K562 (cell line): ENCODE results near the gene TYW3. TPM values are rescaled to one million over a fixed set of nuclear protein-coding genes. Genes with fewer than 3 reads are reported as not detected.

ENCODE experiments used
- ERF ChIP-seq: fragments of 450-650 bp; formaldehyde crosslinking; IDR thresholded peaks from 2 replicates; pipeline ENCODE4 v1.4.0; 2020; ENCODE audit warnings: mild to moderate bottlenecking, mixed read lengths
- GABPB2 ChIP-seq: fragments of 250-450 bp; sonication (Bioruptor Pico); conservative IDR thresholded peaks from 2 replicates; pipeline ENCODE4 v1.5.1; 2021; ENCODE audit warnings: mild to moderate bottlenecking
- IRF1 ChIP-seq: sonication (generic); formaldehyde crosslinking; IDR thresholded peaks from 2 replicates; pipeline ENCODE4 v1.8.0; 2022; ENCODE audit warnings: missing genetic modification reagents, mild to moderate bottlenecking, borderline replicate concordance
- MAX ChIP-seq: sonication (generic); formaldehyde crosslinking; IDR thresholded peaks from 2 replicates; pipeline ENCODE4 v1.9.0; 2022; ENCODE audit warnings: mild to moderate bottlenecking, missing genetic modification reagents
- MYC ChIP-seq, 2 experiments: fragments of 250-450 bp in 1 of 2; sonication (Bioruptor Pico) in 1 of 2; IDR thresholded peaks; 2 replicates each; pipeline versions ENCODE4 v1.5.1 to v1.6.1; 2012 to 2021; ENCODE audit warnings: low read depth in 2 of 2, borderline replicate concordance in 1 of 2, improper control_type of control experiment in 1 of 2, low read length in 1 of 2, mild to moderate bottlenecking in 1 of 2, moderate library complexity in 1 of 2
- POLR2G ChIP-seq: fragments of 200-400 bp; formaldehyde crosslinking; IDR thresholded peaks from 2 replicates; pipeline ENCODE4 v1.6.1; 2017; ENCODE audit warnings: low read depth, mild to moderate bottlenecking, antibody characterized with exemption, low read length, moderate library complexity
- RBBP5 ChIP-seq: fragments of 200-600 bp; sonication (generic); IDR thresholded peaks from 2 replicates; pipeline ENCODE4 v1.6.1; 2012; ENCODE audit warnings: borderline replicate concordance, mild to moderate bottlenecking, low read length, control low read depth, inconsistent platforms; ENCODE audit not compliant: insufficient read depth, poor library complexity, severe bottlenecking
- SUPT5H ChIP-seq: fragments of 450-650 bp; IDR thresholded peaks from 2 replicates; pipeline ENCODE4 v1.6.1; 2016
- TAF1 ChIP-seq: IDR thresholded peaks from 2 replicates; pipeline ENCODE4 v1.6.1; 2011; ENCODE audit warnings: mild to moderate bottlenecking, low read length, moderate library complexity; ENCODE audit not compliant: insufficient read depth, control insufficient read depth, severe bottlenecking; ENCODE audit errors: extremely low read depth
- TBL1XR1 ChIP-seq, 2 experiments: IDR thresholded peaks; 2 replicates each; pipeline ENCODE4 v1.6.1; 2012; ENCODE audit warnings: improper control_type of control experiment in 2 of 2, low read length in 2 of 2, mild to moderate bottlenecking in 1 of 2
- TRIM24 ChIP-seq, 2 experiments: fragments of 450-650 bp; IDR thresholded peaks; 2 replicates each; pipeline ENCODE4 v1.6.1; 2016
- YBX1 ChIP-seq: fragments of 450-650 bp; IDR thresholded peaks from 2 replicates; pipeline ENCODE4 v1.7.1; 2016; ENCODE audit warnings: mild to moderate bottlenecking
- ZFP30 ChIP-seq: fragments of 250-450 bp; sonication (Bioruptor Pico); IDR thresholded peaks from 2 replicates; pipeline ENCODE4 v1.8.0; 2022; ENCODE audit warnings: moderate library complexity, mild to moderate bottlenecking, inconsistent platforms, borderline replicate concordance
- ZKSCAN3 ChIP-seq: fragments of 250-450 bp; sonication (Bioruptor Pico); IDR thresholded peaks from 2 replicates; pipeline ENCODE4 v1.4.0; 2020
- ZNF232 ChIP-seq: sonication (generic); formaldehyde crosslinking; IDR thresholded peaks from 2 replicates; pipeline ENCODE4 v1.8.0; 2022; ENCODE audit warnings: mild to moderate bottlenecking, missing genetic modification reagents
- ZNF384 ChIP-seq: IDR thresholded peaks from 2 replicates; pipeline ENCODE4 v1.6.1; 2012; ENCODE audit warnings: low read depth, low read length, improper control_type of control experiment
- ZNF766 ChIP-seq: fragments of 200-800 bp; sonication (Bioruptor generic); conservative IDR thresholded peaks from 2 replicates; pipeline ENCODE4 v1.6.1; 2016; ENCODE audit warnings: missing genetic modification characterization, missing compliant biosample characterization
- ZSCAN29 ChIP-seq: fragments of 450-650 bp; IDR thresholded peaks from 2 replicates; pipeline ENCODE4 v1.6.1; 2017
- polyA plus RNA-seq, 8 experiments: library from polyadenylated mRNA; depleted of rRNA in 4 of 8; stranded (reverse) in 5 of 8; unstranded in 3 of 8; fragments of >200 nt; fragmentation: Nextera tagmentation in 2 of 8; fragmentation: Illumina TruSeq in 1 of 8; extraction: Ambion mirVana in 2 of 8; extraction: Trizol in 1 of 8; gene quantifications; 2 replicates each; pipeline versions ENCODE4 v1.2.1 to v1.2.3, GENCODE V29; 2011 to 2014; ENCODE audit warnings: inconsistent platforms in 1 of 8, missing spikeins in 1 of 8
- total RNA-seq, 7 experiments: library from RNA; depleted of rRNA in 6 of 7; stranded (reverse); fragments of >200 nt in 6 of 7; fragmentation: Illumina TruSeq in 2 of 7; extraction: Trizol in 2 of 7; gene quantifications; 2 replicates each; pipeline versions ENCODE4 v1.2.1 to v1.2.3, GENCODE V29; 2011 to 2021; ENCODE audit warnings: low replicate concordance in 1 of 7

Gene TYW3
- total and polyA plus RNA-seq, 9 of the 15 experiments (the other 6 are each of a cell fraction or from before 2014, with no cell fraction given), result 22.0 to 54.0 (median 41.1) TPM

GRCh38 chr1:74732960-74733603, at the start of gene TYW3, which contains the start of gene CRYZ (continued):
- peak; percentile 82 for TF ChIP-seq MYC (IDR thresholded peaks at IDR 0.05; ENCODE audit: low read depth, low read length)
- 0 out of 2 replicates have a peak, but pooled peaks have one; percentile 24 for TF ChIP-seq MYC (CRISPR knock-in tag; IDR thresholded peaks at IDR 0.05; ENCODE audit: borderline replicate concordance, low read depth)
- peak; percentile 45; the same call in 1 of the 2 replicates for TF ChIP-seq MAX (CRISPR knock-in tag)
- TF ChIP-seq GABPB2 (CRISPR knock-in tag), result no peak
- TF ChIP-seq POLR2G, result peak; percentile 89
- TF ChIP-seq ZKSCAN3 (CRISPR knock-in tag), result no peak
- TF ChIP-seq ZNF232, result no peak
- 0 out of 2 replicates have a peak, but pooled peaks have one; percentile 30 for TF ChIP-seq ZNF766 (CRISPR knock-in tag)
- 0 out of 4 replicates have a peak, but pooled peaks of 1 of the 2 experiments have one; percentile 23 for TF ChIP-seq TBL1XR1 (IDR thresholded peaks at IDR 0.05; ENCODE audit: low read length in 2 of 2)
- no peak for TF ChIP-seq ZFP30 (CRISPR knock-in tag)
- no peak for TF ChIP-seq ZSCAN29
- peak; percentile 99 for TF ChIP-seq RBBP5
- no peak for TF ChIP-seq ERF
- TF ChIP-seq SUPT5H, result peak; percentile 88
- TF ChIP-seq TRIM24 (IDR thresholded peaks at IDR 0.05), result peak in 1 of 2 experiments; percentile 43; a peak in 1 of 4 replicates
- no peak for TF ChIP-seq ZNF384
- TF ChIP-seq YBX1, result no peak
- peak; percentile 94 for TF ChIP-seq TAF1
- TF ChIP-seq IRF1 (CRISPR knock-in tag), result no peak
